K562 (cell line): Measurements from ENCODE around the gene SUV39H2. TPM values are rescaled to one million over a fixed set of nuclear protein-coding genes. Genes with fewer than 3 reads are reported as not detected.

Source experiments
- ATF7 ChIP-seq: fragments of 450-650 bp; IDR thresholded peaks from 2 replicates; pipeline ENCODE4 v1.7.1; 2014; ENCODE audit warnings: mild to moderate bottlenecking, moderate library complexity
- CBFA2T2 ChIP-seq: fragments of 450-650 bp; conservative IDR thresholded peaks from 2 replicates; pipeline ENCODE4 v1.6.1; 2017; ENCODE audit warnings: mild to moderate bottlenecking
- CHD1 ChIP-seq: fragments of 200-600 bp; sonication (generic); IDR thresholded peaks from one replicate; pipeline ENCODE4 v1.6.1; 2012; ENCODE audit warnings: mild to moderate bottlenecking, moderate library complexity, low read length, inconsistent platforms
- CREM ChIP-seq: IDR thresholded peaks from 2 replicates; pipeline ENCODE4 v1.6.1; 2014; ENCODE audit warnings: antibody characterized with exemption, low read depth
- DIDO1 ChIP-seq: fragments of 450-650 bp; IDR thresholded peaks from 2 replicates; pipeline ENCODE4 v1.6.1; 2016; ENCODE audit warnings: low read depth, missing biosample characterization, missing genetic modification characterization
- DNMT1 ChIP-seq: fragments of 450-650 bp; IDR thresholded peaks from 2 replicates; pipeline ENCODE4 v1.6.1; 2016; ENCODE audit warnings: antibody characterized with exemption, mild to moderate bottlenecking
- ELF1 ChIP-seq: fragments of 200-800 bp; sonication (Bioruptor generic); IDR thresholded peaks from 2 replicates; pipeline ENCODE4 v1.6.1; 2016; ENCODE audit warnings: missing genetic modification characterization, missing compliant biosample characterization
- FOS ChIP-seq: IDR thresholded peaks from 3 replicates; pipeline ENCODE4 v1.6.1; 2011; ENCODE audit not compliant: insufficient read length; ENCODE audit errors: extremely low read depth
- HNRNPLL ChIP-seq: fragments of 200-400 bp; formaldehyde crosslinking; IDR thresholded peaks from 2 replicates; pipeline ENCODE4 v1.6.1; 2017; ENCODE audit warnings: low read length, low read depth, mild to moderate bottlenecking; ENCODE audit not compliant: poor library complexity, severe bottlenecking
- JUN ChIP-seq, 2 experiments: sonication (generic) in 1 of 2; formaldehyde crosslinking in 1 of 2; IDR thresholded peaks; 2 replicates each; pipeline versions ENCODE4 v1.6.1 to v1.8.0; 2012 to 2022; ENCODE audit warnings: borderline replicate concordance in 2 of 2, mild to moderate bottlenecking in 2 of 2, improper control_type of control experiment in 1 of 2, low read depth in 1 of 2, low read length in 1 of 2, missing genetic modification reagents in 1 of 2
- LARP7 ChIP-seq: fragments of 450-650 bp; IDR thresholded peaks from 2 replicates; pipeline ENCODE4 v1.6.1; 2016
- MAX ChIP-seq: sonication (generic); formaldehyde crosslinking; IDR thresholded peaks from 2 replicates; pipeline ENCODE4 v1.9.0; 2022; ENCODE audit warnings: mild to moderate bottlenecking, missing genetic modification reagents
- MAZ ChIP-seq, 2 experiments: fragments of 450-650 bp in 1 of 2; sonication (generic) in 1 of 2; formaldehyde crosslinking; IDR thresholded peaks in 1 of 2; conservative IDR thresholded peaks in 1 of 2; 2 replicates each; pipeline versions ENCODE4 v1.4.0 to v1.5.0; 2020; ENCODE audit warnings: mild to moderate bottlenecking in 1 of 2, missing genetic modification reagents in 1 of 2
- MECOM ChIP-seq: fragments of 250-450 bp; sonication (Bioruptor Pico); IDR thresholded peaks from 2 replicates; pipeline ENCODE4 v1.8.0; 2022; ENCODE audit warnings: inconsistent platforms
- NFIC ChIP-seq: fragments of 450-650 bp; IDR thresholded peaks from 2 replicates; pipeline ENCODE4 v1.6.1; 2017; ENCODE audit warnings: mild to moderate bottlenecking, inconsistent platforms
- NR2F6 ChIP-seq: fragments of 450-650 bp; formaldehyde crosslinking; IDR thresholded peaks from 2 replicates; pipeline ENCODE4 v1.4.0; 2020; ENCODE audit warnings: mild to moderate bottlenecking
- RBFOX2 ChIP-seq: fragments of 200-400 bp; formaldehyde crosslinking; IDR thresholded peaks from 2 replicates; pipeline ENCODE4 v1.6.1; 2017; ENCODE audit warnings: low read depth, mild to moderate bottlenecking, low read length, moderate library complexity
- RHOXF2B ChIP-seq: fragments of 250-450 bp; sonication (Bioruptor Pico); conservative IDR thresholded peaks from 2 replicates; pipeline ENCODE4 v1.5.1; 2021
- SNAPC5 ChIP-seq: fragments of 250-450 bp; sonication (Bioruptor Pico); IDR thresholded peaks from 2 replicates; pipeline ENCODE4 v1.8.0; 2021; ENCODE audit warnings: moderate library complexity, mild to moderate bottlenecking, inconsistent platforms
- STAG1 ChIP-seq: sonication (generic); formaldehyde crosslinking; IDR thresholded peaks from 2 replicates; pipeline ENCODE4 v1.5.0; 2020; ENCODE audit warnings: missing genetic modification reagents, borderline replicate concordance
- TCF7 ChIP-seq: sonication (generic); IDR thresholded peaks from 2 replicates; pipeline ENCODE4 v1.6.1; 2016; ENCODE audit warnings: antibody characterized with exemption, borderline replicate concordance
- TFAP4 ChIP-seq: sonication (generic); formaldehyde crosslinking; IDR thresholded peaks from 2 replicates; pipeline ENCODE4 v1.8.0; 2022; ENCODE audit warnings: missing genetic modification reagents, mild to moderate bottlenecking, moderate library complexity, borderline replicate concordance
- TRIM28 ChIP-seq: fragments of 450-650 bp; IDR thresholded peaks from 2 replicates; pipeline ENCODE4 v1.6.1; 2017
- XRCC3 ChIP-seq: fragments of 450-650 bp; IDR thresholded peaks from 2 replicates; pipeline ENCODE4 v1.6.1; 2017; ENCODE audit warnings: mild to moderate bottlenecking, moderate library complexity
- ZNF140 ChIP-seq: fragments of 250-450 bp; sonication (Bioruptor Pico); IDR thresholded peaks from 2 replicates; pipeline ENCODE4 v1.8.0; 2021; ENCODE audit warnings: moderate library complexity, mild to moderate bottlenecking, inconsistent platforms
- ZNF174 ChIP-seq: fragments of 250-450 bp; sonication (Bioruptor Pico); IDR thresholded peaks from 2 replicates; pipeline ENCODE4 v1.4.0; 2020; ENCODE audit warnings: mild to moderate bottlenecking
- ZNF280A ChIP-seq: fragments of 450-650 bp; IDR thresholded peaks from 2 replicates; pipeline ENCODE4 v1.6.1; 2018; ENCODE audit warnings: mild to moderate bottlenecking, low read depth; ENCODE audit not compliant: partially characterized antibody
- ZNF586 ChIP-seq: fragments of 450-650 bp; formaldehyde crosslinking; conservative IDR thresholded peaks from 2 replicates; pipeline ENCODE4 v1.4.0; 2020; ENCODE audit warnings: mild to moderate bottlenecking, moderate library complexity
- ZSCAN32 ChIP-seq: fragments of 450-650 bp; formaldehyde crosslinking; IDR thresholded peaks from 2 replicates; pipeline ENCODE4 v1.4.0; 2020; ENCODE audit warnings: mild to moderate bottlenecking, moderate library complexity
- polyA plus RNA-seq, 8 experiments: library from polyadenylated mRNA; depleted of rRNA in 4 of 8; stranded (reverse) in 5 of 8; unstranded in 3 of 8; fragments of >200 nt; fragmentation: Nextera tagmentation in 2 of 8; fragmentation: Illumina TruSeq in 1 of 8; extraction: Ambion mirVana in 2 of 8; extraction: Trizol in 1 of 8; gene quantifications; 2 replicates each; pipeline versions ENCODE4 v1.2.1 to v1.2.3, GENCODE V29; 2011 to 2014; ENCODE audit warnings: inconsistent platforms in 1 of 8, missing spikeins in 1 of 8
- total RNA-seq, 7 experiments: library from RNA; depleted of rRNA in 6 of 7; stranded (reverse); fragments of >200 nt in 6 of 7; fragmentation: Illumina TruSeq in 2 of 7; extraction: Trizol in 2 of 7; gene quantifications; 2 replicates each; pipeline versions ENCODE4 v1.2.1 to v1.2.3, GENCODE V29; 2011 to 2021; ENCODE audit warnings: low replicate concordance in 1 of 7

SUV39H2 gene
- total and polyA plus RNA-seq, 9 of the 15 experiments (the other 6 are each of a cell fraction or from before 2014, with no cell fraction given), result 24.1 to 54.3 (median 41.3) TPM

GRCh38 chr10:14838582-14839304 is 39.9 kb upstream of the SUV39H2 start (continued):
- TF ChIP-seq MAX, result 0 out of 2 replicates have a peak, but pooled peaks have one; percentile 0
- no peak for TF ChIP-seq ZNF174 (CRISPR knock-in tag)
- 0 out of 2 replicates have a peak, but pooled peaks have one; percentile 3 for TF ChIP-seq STAG1 (CRISPR knock-in tag)
- TF ChIP-seq TRIM28, result no peak
- TF ChIP-seq DNMT1, result no peak
- no peak for TF ChIP-seq SNAPC5 (CRISPR knock-in tag)
- no peak for TF ChIP-seq ZNF280A
- no peak for TF ChIP-seq ZSCAN32 (CRISPR knock-in tag)
- TF ChIP-seq MECOM (CRISPR knock-in tag), result no peak
- TF ChIP-seq CBFA2T2, result no peak
- TF ChIP-seq TFAP4 (CRISPR knock-in tag), result peak; percentile 7; the same call in 1 of the 2 replicates
- TF ChIP-seq RHOXF2B (CRISPR knock-in tag), result no peak
- TF ChIP-seq CREM, result peak; percentile 44
- TF ChIP-seq DIDO1, result no peak
- TF ChIP-seq TCF7, result no peak
- no peak for TF ChIP-seq NR2F6 (CRISPR knock-in tag)
- TF ChIP-seq JUN (IDR thresholded peaks at IDR 0.05; ENCODE audit: borderline replicate concordance, low read depth, low read length), result no peak
- TF ChIP-seq JUN (CRISPR knock-in tag; IDR thresholded peaks at IDR 0.05; ENCODE audit: borderline replicate concordance), result no peak
- TF ChIP-seq CHD1, result peak; percentile 77
- TF ChIP-seq RBFOX2, result peak; percentile 75
- no peak for TF ChIP-seq ZNF140 (CRISPR knock-in tag)
- TF ChIP-seq NFIC, result no peak
- no peak for TF ChIP-seq ELF1 (tag)
- TF ChIP-seq LARP7, result no peak
- TF ChIP-seq MAZ (CRISPR knock-in tag; conservative IDR thresholded peaks at IDR 0.05 in 1 of 2, IDR thresholded peaks at IDR 0.05 in 1 of 2), result peak in 1 of 2 experiments; percentile 4; a peak in 1 of 4 replicates
- no peak for TF ChIP-seq ZNF586 (CRISPR knock-in tag)
- no peak for TF ChIP-seq XRCC3
- TF ChIP-seq FOS, result no peak
- no peak for TF ChIP-seq ATF7
- TF ChIP-seq HNRNPLL, result peak; percentile 6
